ENCODE measurements around the gene GABRA5.
"Not testable (repeated sequence)": the region's sequence is repeated elsewhere in the genome, so short reads cannot be mapped to it uniquely, and the experiment has no call there.

GABRA5 gene

DNA sequence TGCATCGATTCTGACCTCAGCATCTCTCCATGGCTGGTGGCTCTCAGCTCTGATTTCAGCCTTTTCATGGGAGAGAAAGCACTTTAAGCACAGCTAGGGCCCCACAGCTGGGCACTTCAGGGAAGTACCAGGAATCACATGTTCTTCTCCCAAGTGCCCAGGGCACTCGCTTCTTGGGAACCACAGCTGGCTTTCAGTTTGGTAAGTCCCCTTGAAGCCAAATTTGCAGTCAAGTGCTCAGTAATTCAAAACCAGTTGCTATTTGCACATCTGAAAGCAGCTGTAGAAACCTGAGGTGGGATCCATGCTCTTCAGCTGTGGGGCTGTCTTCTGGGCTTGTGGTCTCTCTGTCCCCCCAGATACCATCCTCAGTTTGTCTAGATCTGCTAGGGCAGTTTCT is 12.8 kb downstream of the GABRA5 start:
- DNase-seq, result no peak

DNA sequence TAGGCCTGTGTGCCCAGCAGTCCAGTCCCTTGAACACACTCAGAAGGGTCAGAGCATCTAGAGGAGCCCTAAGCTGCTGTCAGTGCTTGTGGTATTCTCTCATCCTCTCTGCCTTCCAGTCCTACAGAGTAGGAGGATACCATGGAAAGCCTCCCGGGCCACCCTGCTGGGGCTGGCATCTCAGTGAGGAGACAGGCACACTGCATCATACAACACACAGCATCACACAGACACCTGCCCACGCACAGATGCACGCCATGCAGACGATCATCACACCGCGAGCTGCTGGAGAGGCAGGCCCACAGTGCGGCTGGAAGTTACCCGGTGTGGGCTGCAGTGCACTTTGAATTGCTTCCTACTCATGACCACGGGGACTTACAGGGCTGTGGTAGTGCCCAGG is 15.2 kb downstream of the GABRA5 start:
- no peak for DNase-seq

DNA sequence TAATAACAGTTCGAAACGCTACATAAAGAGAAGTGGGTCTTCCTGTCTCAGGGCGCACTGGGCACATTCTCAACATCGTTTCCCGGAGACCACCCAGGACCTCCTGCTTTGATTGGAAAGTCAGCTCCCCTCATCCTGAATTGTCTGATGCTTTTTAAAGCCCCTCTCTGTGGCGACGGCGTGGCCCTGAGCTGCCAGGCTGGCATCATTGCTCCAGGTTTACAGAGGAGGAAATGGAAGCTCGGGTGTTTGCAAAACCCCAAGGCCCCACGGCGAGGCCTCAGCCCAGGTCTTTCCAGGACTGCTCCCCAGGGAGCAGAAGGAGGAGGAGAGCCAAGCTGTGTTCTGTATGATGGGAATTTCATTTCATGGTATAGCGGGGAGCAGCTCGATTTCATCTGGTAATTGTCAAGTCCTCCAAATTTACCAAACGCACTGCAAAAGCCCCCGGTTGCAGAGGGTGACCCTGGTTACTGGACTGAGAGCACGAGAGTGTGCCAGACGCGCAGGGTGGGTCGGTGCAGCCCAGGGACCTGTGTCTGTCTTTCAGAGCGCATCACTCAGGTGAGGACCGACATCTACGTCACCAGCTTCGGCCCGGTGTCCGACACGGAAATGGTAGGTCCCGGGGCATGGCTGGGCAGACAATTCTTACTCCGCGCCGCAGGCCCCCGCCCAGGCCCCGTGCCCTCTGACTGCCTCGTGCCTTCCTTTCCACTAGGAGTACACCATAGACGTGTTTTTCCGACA is 15.9 kb downstream of the GABRA5 start:
- no peak for DNase-seq

DNA sequence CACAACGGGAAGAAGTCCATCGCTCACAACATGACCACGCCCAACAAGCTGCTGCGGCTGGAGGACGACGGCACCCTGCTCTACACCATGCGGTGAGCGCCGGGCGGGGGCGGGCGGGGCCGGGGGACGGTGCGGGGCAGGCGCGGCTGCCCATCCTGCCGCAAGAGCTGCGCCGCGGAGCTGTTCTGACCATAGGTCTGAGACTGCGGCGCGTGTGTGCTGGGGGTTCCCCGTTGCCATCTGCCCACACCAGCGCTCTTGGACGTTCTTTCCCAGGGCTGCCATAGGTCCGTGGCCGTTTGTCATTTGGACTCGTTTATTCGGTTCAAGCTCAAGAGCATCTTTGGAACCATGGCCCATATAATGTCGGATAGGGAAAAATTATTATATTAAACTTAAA is 16.6 kb downstream of the GABRA5 start:
- DNase-seq, result no peak

DNA sequence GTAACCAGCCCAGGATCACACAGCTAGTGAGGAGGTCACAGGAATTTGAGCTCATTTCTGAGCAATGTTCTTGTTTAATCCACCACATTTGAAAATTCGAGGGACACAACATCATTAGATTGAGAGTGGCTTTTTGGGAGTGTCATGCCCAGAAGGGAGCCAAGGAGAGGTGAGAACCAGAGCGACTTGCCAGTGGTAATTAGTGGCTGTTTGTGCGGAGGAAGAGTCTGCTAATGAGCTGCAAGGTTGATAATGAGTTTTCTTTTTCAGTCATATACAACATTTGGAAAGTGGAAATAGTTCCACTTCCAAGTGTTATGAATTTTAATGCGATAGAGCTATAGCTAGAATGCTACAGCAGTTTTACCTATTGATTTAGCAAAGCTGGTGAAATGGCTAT is 19.7 kb downstream of the GABRA5 start:
- DNase-seq, result no peak

DNA sequence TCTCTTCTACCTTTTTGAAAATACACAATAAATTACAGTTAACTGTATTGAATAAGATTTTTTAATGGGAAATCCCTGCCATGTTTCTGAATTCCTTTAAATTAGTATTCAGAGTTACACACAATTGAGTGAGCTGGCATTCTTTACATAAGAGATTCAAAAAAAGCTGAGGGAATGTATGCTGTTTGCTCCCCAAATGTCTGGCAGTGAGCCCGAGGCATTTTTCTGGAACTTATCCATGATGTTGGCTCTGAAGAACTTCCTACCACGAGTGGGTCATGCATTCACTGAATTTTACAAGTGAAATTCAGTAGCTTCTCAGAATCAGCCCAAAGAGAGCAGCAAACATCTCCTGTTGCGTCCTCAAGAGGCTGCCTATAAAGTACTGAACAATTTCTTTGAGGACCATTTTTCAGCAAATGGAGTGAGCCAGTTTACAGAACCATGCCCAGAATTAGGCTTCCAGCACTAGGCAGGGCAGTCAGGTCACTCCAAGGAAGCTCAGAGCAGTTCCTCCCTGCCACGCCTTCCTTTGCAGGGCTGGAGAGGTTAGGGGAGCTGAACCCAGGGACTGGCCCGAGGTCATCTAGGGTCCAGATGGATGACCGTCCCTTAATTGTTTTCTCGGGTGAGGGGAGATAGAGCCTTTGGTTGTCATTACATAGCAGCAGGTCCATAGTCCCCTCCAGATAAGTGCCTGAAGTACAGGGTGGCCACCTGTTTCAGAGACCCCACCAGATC is 21.2 kb downstream of the GABRA5 start:
- DNase-seq, result no peak

DNA sequence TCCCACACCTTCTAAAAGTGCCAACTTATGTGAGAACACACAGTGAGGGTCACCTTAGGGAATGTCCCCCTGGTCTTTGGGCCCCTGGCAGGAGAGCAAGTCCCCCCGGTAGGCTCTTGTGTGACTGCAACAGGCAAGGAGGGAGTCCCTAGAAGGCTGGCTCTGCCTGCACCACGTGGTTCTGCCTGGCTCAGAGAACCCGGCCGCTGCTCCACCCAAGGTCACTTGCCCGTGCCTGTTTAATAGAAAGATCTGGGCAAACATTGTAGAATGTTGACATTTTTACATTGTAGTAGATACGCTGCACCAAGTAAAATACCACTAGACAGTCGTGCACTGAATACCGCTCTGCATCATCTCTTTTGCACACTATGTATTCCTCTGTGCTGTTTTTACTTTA is 21.9 kb downstream of the GABRA5 start:
- DNase-seq, result no peak

DNA sequence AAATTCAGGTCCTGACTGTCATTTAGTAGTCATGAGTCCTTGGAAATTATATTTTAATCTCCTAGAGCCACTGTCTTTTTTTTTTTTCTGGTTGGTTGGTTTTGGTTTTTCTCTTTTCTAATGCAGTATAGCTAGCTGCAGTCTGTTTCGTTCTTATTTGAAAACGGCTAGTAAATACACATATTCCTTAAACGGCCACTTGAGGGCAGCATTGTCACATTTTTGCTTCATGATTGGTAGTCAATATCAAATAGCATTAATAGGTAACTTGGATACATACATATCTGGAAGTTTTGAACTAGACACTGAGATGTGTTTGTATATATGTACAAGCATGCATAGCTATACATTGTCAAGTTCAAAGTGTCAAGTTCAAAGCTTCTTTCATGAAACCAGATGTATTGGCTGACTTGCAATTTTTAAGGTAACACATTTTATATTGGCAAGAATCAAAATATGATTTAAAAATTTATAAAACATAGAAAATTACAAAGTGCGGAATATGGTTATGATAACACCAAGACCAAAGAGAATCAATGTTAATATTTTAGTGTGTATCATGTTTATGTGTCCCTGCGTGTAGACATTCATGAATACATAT is 22.5 kb downstream of the GABRA5 start:
- DNase-seq, result no peak

DNA sequence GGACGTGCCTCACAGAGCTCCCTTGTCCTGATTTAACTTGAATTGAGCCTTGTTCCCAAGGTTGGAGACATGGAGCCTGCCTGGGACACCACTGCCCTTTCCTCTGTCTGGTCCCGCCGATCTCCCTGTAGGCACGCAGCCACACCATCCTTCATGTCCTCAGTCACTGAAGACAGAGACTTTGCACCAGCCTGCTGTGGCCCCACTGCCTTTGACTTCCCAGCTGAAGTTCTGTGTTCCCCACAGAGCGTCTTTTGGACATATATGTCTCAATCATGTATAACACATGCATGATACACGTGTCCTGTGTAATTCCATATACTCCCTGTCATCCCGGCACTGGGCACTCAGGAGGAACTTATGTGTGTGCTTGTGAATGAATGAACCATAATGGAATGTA is 23.6 kb downstream of the GABRA5 start:
- DNase-seq, result no peak

DNA sequence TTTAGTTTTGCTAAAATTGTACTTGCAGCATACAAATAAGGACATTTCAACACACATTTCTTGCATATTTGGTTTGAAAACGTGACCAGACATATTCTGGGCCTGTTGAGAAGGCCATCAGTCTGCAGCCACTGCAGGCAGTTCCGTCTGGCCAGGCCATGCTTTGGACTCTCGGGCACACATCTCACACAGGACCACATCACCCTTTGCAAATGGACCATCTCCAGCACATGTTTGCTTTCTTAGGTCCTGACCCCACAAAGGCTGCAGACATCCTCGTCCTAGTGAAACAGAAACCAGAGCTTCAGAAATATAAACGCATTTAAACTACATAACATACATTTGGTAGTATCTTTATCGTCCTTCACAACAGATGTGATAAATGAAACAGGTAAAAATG is 24.1 kb downstream of the GABRA5 start:
- DNase-seq, result no peak

DNA sequence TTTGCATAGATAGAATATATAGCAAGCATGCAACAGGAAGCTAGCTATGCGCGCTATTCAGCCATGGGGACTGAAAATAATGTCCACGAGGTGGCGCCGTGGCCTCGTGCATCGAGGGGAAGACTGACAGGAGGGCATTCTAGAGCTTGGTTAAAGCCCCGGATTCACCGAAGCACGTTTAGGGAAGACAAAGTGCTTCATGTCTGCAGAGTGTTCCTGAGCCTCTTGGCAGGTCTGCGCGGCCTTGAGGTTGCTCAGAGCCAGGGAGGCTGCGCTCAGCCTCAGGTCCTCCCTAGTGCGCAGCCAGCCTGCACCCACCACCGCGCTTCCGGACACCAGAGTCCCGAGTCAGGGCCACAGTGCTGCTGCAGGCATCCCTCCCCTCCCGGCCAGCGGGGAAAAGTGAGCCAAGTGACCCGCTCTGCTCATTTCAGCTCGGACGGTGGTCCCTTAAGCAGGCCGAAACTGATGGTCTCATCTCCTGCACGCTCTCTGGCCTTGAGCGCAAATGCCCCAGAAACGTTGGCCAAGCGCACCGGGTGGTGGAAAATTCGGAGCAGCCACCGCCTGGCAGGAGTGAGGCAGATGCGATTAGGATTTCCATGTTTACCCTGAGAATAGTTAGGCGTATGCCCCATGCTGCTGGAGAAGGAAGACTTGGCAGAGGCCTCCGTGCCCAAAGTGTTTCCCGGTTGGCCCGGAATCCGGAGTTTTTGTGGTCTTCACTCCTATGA is 24.8 kb downstream of the GABRA5 start:
- DNase-seq, result no peak

DNA sequence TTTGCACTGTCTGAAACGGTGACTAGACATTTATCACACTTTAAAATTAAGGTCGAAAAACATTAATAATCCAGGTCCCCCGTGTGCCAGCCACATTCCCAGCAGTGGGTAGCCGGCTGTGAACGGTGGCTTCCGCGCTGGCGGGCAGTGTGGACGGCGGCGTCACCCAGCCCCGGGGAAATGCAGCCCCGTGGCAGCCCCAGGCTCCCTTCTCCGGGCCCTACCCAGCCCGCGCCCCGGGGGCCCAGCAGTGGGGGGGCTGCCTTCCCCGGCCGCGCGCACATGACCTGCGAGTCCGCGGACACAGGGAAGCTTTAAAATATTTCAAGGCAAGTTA is 25.3 kb downstream of the GABRA5 start:
- no peak for DNase-seq

DNA sequence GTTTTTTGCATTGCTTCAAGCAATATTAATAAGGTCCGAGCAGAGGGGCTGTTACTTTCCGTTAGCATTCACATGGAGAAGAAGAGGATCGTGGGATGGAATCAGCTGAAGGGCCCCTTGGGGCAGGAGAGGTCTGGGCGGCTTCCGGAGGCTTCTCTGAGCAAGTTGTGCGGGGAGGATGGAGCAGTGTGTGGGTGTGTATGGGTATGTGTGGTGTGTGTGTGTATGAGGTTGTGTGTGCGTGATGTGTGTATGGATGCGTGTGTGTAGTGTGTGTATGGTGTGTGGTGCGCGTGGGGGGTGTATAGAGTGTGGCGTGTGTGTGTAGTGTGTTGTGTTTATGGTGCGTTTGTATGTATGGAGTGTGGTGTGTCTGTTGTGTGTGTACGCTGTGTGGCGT is 25.8 kb downstream of the GABRA5 start:
- no peak for DNase-seq

DNA sequence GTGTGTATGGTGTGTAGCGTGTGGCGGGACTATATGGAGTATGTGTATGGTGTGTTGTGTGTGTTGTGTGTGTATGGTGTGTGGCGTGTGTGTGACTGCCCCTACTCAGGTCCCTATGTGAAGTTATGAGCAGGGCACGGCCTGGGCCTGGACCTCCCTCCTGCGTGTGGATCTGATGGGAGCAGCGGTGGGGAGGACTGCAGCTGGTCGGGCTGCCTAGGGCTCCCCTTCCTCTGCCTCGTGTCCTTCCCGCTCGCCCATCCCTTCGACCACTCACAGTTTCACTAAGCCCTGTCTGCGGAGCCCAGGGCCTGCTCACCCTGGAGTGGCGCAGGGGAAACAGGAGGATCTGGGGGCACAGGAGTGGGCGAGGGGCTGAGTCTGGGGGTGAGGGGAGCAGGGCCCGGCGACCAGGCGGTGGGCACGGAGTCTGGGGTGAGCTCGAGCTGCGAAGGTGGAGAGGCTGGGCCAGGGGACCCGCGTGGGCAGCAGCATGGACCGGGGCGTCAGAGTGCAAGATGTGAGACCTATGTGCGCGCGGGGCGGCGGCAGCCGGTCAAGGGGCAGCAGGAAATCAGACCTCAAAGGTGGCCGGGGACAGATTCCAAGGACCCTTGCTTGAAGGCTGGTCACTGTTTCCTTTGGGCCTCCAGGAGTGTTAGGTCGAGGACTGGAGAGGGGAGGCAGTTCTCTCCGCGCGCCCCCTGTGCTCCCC is 26.6 kb downstream of the GABRA5 start:
- no peak for DNase-seq

DNA sequence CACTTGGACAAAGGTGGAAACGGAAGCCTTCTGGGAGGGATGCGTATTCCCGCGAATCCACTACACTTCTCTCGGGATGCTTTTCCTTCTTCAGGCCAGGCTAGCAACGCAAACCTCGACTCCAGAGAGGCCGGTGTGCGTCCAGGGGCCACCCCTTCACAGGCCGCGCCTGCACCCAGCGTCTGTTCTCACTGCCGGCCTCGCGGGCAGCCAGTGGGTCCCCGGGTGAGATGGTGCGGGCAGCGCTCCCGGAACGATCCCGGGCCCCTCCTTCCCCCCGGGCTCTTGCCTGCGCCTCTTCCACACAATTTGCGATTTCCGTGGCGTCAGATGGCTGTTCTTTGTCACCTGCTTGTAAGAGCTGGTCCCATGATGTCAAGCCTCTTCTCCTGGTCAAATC is 27.3 kb downstream of the GABRA5 start:
- DNase-seq, result no peak

DNA sequence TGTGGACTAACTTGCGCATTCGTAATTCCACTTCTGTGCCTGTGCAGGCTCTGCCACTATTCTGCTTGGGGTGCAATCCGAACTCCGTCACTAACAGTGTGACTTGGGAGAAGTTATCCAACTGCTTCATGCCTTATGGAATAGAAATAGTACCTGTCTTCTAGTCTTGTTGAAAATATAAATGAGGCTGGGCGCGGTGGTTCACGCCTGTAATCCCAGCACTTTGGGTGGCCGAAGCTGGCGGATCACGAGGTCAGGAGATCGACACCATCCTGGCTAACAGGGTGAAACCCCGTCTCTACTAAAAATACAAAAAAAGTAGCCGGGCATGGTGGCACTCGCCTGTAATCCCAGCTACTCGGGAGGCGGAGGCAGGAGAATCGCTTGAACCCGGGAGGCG is 28.5 kb downstream of the GABRA5 start:
- not testable (repeated sequence) for DNase-seq

DNA sequence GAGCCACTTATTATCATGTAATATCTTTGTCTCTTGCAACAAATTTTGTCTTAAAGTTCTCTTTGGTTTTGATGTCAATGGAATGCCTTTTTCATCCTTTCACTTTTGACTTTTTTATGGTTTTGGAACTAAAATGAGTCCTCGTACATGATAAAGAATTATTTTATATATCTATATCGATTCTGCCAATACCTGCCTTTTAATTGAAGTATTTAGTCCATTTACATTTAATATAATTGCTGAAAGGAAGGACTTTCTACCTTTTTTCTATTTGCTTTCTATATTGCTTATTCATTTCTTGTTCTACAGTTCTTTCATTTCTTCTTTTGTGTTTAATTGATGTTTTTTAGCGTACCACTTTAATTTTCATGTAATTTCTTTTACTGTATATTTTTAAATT is 32.8 kb downstream of the GABRA5 start:
- DNase-seq, result no peak

DNA sequence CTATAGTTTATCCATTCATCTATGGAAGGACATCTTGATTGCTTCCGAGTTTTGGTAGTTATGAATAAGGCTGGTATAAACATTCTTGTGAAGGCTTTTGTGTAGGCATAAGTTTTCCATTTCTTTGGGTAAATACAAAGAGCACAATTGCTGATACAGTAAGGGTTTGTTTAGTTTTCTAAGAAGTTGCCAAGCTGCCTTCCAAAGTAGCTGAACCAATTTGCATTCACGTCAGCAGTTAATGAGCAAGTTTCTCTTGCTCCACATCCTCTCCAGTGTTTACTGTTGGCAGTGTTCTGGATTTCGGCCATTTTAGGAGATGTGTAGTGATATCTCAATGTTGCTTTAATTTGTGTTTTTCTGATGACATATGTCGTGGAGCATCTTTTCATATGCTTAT is 34.2 kb downstream of the GABRA5 start:
- no peak for DNase-seq

DNA sequence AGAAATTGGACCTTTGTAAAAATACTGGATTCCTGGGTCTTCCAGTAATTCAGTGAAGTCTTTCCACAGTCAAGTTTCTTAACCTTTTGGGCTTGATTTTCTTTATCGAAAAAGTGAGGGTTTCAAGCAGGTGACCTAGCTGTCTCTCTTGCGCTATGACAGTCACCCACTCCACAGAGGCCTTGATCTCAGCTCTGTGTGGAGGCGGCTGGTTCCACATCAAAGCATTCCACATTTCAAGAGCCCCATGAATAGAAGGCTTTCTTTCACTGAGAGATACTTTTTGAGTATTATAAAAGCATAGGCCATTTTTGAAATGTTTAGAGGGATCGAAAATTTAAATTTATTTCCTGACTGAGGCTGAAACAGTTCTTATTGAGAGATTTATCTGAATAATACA is 43.9 kb downstream of the GABRA5 start:
- no peak for DNase-seq

DNA sequence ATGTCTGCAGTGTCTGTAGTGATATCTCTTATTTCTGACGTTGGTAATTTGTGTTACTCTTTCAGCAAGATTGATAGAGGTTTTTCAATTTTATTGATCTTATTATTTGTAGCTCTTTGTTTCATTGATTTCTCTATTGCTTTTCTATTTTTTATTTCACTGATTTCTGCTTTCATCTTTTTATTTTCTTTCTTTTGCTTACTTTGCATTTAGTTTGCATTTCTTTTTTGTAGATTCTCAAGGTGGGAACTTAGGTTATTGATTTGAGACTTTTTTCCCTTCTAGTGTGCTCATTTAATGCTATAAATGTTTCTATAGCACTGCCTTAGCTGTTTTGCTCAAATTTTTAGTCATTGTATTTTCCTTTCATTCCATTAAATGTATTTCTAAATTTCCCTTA is 54.6 kb downstream of the GABRA5 start:
- no peak for DNase-seq

DNA sequence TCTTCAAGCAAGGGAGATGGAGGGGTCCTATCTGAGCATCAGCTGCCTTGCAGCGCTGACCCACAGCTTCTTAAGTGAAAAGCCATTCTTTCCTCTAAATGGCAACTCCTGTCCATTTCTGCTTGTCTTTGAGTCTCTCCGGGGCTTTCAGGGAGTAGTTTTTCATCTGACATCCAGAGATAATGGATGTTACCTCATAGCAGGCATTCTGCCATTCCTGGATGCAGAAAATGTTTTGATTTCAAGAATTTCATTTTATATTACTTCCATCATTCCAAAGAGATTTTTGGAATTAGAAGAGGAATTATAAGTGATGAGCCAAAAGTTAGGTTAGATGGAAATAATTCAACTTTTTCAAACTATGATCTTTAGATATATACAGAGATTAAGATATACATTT is 59.2 kb downstream of the GABRA5 start:
- DNase-seq, result no peak

DNA sequence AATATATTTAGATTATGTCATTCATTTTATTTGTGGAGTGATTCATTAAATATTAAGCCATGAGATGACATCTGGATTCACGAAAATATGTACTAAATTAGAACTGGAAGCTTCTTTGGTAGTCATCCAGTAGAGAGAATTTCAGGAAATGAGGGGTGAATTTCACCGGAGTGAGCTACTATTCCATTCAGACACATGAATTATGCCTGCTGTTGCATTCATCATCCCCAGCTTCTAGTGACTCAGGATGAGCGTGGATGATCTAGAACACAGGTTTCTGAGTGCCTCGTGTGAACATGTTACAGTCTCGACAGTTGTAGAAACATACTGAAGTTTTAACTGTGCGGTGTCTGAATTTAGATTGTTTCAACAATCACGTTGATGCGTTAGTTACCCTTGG is 61.2 kb downstream of the GABRA5 start:
- no peak for DNase-seq

DNA sequence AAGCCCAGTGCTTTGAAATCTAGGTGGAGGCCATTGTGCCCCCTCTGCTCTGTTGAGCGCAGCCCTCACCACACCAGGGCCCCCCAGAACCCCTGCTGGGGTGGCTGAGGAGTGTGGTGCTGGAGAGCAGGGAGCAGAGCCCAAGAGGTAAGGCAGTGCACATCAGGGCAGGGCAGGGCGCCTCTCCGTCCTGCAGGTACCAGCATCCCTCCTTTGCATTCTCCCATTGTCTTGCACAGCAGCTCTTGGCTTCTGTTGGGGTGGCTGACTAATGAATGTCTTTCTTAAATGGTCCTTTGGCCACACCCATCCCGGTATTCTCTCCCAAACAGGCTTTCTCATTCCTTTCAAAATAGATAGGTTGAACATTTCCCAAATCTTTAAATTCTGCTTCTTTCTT is 62.7 kb downstream of the GABRA5 start:
- no peak for DNase-seq

Measured in CD4-positive, alpha-beta T cell treated with Interleukin-15 for 1 hour (primary cell).